ENCODE data around the gene KNTC1. TPM values are rescaled to one million over a fixed set of nuclear protein-coding genes. Genes with fewer than 3 reads are reported as not detected.
"Not testable (repeated sequence)": the region's sequence is repeated elsewhere in the genome, so short reads cannot be mapped to it uniquely, and the experiment has no call there.

KNTC1 gene
- total and polyA plus RNA-seq, 10 donors = 13.4 to 46.1 (median 25.7) TPM

DNA sequence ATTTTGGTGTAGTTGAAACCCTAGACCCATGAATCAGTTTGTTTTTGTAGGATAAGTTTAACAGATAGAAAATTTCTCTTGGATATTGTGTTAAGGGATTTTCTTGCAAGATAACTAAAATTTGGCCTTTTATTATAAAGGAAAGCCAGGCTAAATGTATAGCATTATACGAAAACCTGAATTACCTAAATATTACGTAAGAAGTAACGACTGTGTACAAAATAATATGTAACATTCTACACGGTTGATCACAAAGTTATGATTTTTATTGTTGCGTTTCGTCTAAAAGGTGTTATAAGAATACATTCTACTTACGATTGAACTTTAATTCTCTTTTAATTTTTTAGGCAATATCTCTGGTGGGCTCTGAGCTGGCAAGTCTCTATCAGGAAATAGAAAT is 63.9 kb downstream of the KNTC1 start:
- H3K4me1 ChIP-seq = no peaks in the 10 kb centered on the region
- H3K27ac ChIP-seq = no peak overlapping the region
- no peak overlapping the region for H3K4me3 ChIP-seq
- peaks cover 0 to 96% (median 41%) of the 10 kb centered on the region in 6 donors for H3K36me3 ChIP-seq
- H3K27me3 ChIP-seq (replicated peaks in 1 of 7) = no peaks in the 10 kb centered on the region
- no peak for TF ChIP-seq POLR2A (IDR thresholded peaks at IDR 0.05)
- no peak for TF ChIP-seq POLR2AphosphoS5 (IDR thresholded peaks at IDR 0.05)
- TF ChIP-seq, protein P1, sequence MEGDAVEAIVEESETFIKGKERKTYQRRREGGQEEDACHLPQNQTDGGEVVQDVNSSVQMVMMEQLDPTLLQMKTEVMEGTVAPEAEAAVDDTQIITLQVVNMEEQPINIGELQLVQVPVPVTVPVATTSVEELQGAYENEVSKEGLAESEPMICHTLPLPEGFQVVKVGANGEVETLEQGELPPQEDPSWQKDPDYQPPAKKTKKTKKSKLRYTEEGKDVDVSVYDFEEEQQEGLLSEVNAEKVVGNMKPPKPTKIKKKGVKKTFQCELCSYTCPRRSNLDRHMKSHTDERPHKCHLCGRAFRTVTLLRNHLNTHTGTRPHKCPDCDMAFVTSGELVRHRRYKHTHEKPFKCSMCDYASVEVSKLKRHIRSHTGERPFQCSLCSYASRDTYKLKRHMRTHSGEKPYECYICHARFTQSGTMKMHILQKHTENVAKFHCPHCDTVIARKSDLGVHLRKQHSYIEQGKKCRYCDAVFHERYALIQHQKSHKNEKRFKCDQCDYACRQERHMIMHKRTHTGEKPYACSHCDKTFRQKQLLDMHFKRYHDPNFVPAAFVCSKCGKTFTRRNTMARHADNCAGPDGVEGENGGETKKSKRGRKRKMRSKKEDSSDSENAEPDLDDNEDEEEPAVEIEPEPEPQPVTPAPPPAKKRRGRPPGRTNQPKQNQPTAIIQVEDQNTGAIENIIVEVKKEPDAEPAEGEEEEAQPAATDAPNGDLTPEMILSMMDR (IDR thresholded peaks at IDR 0.05 in 8 of 11, conservative IDR thresholded peaks at IDR 0.05 in 3 of 11) = no peak
- intact Hi-C loops (cut with DNase I; ENCODE audit: low total_unique reads) = no loop called here
- DNase-seq = no peak
- 91 to 97% (median 93%) methylated on average over 7 of the region's 7 CpGs for WGBS, 5 donors
- no peaks in the 10 kb centered on the region for H3K9me3 ChIP-seq

DNA sequence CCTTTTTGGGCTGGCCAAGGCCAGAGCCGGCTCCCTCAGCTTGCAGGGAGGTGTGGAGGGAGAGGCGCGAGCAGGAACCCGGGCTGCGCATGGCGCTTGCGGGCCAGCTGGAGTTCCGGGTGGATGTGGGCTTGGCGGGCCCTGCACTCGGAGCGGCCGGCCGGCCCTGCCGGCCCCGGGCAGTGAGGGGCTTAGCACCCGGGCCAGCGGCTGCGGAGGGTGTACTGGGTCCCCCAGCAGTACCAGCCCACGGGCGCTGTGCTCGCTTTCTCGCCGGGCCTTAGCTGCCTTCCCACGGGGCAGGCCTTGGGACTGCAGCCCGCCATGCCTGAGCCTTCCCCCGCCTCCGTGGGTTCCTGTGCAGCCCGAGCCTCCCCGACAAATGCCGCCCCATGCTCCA is 64.9 kb downstream of the KNTC1 start:
- intact Hi-C loops (cut with DNase I; ENCODE audit: low total_unique reads); H3K9me3 ChIP-seq; H3K27ac ChIP-seq; H3K4me1 ChIP-seq; H3K27me3 ChIP-seq (replicated peaks in 1 of 7); DNase-seq; H3K4me3 ChIP-seq: not testable (repeated sequence)
- WGBS, 5 donors = 97 to 100% (median 97%) methylated on average over 6 to 30 of the region's 30 CpGs
- H3K36me3 ChIP-seq = peaks cover 0 to 86% (median 37%) of the 10 kb centered on the region in 6 donors

DNA sequence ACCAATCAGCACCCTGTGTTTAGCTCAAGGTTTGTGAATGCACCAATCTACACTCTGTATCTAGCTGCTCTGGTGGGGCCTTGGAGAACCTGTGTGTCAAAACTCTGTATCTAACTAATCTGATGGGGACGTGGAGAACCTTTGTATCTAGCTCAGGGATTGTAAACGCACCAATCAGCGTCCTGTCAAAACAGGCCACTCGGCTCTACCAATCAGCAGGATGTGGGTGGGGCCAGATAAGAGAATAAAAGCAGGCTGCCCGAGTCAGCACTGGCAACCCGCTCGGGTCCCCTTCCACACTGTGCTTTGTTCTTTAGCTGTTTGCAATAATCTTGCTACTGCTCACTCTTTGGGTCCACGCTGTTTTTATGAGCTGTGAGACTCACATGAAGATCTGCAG is 65.5 kb downstream of the KNTC1 start:
- H3K4me1 ChIP-seq; H3K27me3 ChIP-seq (replicated peaks in 1 of 7); intact Hi-C loops (cut with DNase I; ENCODE audit: low total_unique reads); H3K27ac ChIP-seq; H3K4me3 ChIP-seq; H3K9me3 ChIP-seq; DNase-seq: not testable (repeated sequence)
- WGBS, 5 donors = 79 to 98% (median 89%) methylated on average over 8 of the region's 8 CpGs
- peaks cover 0 to 86% (median 35%) of the 10 kb centered on the region in 6 donors for H3K36me3 ChIP-seq

DNA sequence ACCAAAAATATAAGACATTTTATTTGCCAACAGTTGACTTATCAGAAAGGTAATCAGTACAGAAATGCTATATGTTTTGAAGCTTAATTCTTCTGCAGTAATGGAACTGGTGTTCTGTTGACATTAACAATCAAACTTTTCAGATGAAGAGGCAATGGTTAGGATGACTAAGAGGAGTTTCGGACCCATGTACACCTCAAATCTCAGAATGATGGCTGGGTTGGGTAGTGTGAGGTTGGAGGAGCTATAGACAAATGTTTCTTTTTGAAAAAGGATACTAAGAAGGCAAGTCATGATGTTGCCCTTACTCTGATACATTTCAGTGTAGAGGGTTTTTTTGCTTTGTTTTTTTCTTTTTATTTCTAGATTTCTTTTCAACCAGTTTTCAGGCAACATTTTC is 66.9 kb downstream of the KNTC1 start:
- H3K4me1 ChIP-seq = no peaks in the 10 kb centered on the region
- 80 to 97% (median 94%) methylated on average over 1 of the region's 1 CpG for WGBS, 5 donors
- H3K4me3 ChIP-seq = no peak overlapping the region
- no peaks in the 10 kb centered on the region for H3K9me3 ChIP-seq
- no peak for DNase-seq
- H3K27ac ChIP-seq = no peak overlapping the region
- intact Hi-C loops (cut with DNase I; ENCODE audit: low total_unique reads) = no loop called here
- no peak for TF ChIP-seq POLR2AphosphoS5 (IDR thresholded peaks at IDR 0.05)
- TF ChIP-seq POLR2A (IDR thresholded peaks at IDR 0.05) = no peak
- TF ChIP-seq, protein P1 (IDR thresholded peaks at IDR 0.05 in 8 of 11, conservative IDR thresholded peaks at IDR 0.05 in 3 of 11) = no peak
- no peaks in the 10 kb centered on the region for H3K27me3 ChIP-seq (replicated peaks in 1 of 7)
- H3K36me3 ChIP-seq = peaks cover 0 to 77% (median 31%) of the 10 kb centered on the region in 6 donors

DNA sequence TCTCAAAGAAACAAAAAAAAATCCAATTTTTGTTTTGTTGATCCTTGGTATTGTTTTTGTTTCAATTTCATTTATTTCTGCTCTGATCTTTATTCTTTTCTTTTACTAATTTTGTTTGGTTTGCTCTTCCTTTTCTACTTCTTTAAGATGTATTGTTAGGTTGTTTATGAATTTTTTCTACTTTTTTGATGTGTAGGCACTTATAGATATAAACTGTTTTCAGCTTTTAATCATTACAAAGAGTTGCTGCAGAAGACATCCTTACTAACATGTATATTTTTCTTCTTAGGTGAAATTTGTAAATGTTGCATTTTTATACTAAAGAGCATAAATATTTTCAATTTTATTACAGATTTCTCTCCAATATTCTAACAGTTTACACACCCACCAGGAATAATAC is 69.8 kb downstream of the KNTC1 start:
- no peak for DNase-seq
- intact Hi-C loops (cut with DNase I; ENCODE audit: low total_unique reads) = no loop called here
- no peaks in the 10 kb centered on the region for H3K9me3 ChIP-seq
- H3K4me3 ChIP-seq = no peak overlapping the region
- no peaks in the 10 kb centered on the region for H3K27me3 ChIP-seq (replicated peaks in 1 of 7)
- peaks cover 0 to 65% (median 20%) of the 10 kb centered on the region in 6 donors for H3K36me3 ChIP-seq
- no peak overlapping the region for H3K27ac ChIP-seq
- no peaks in the 10 kb centered on the region for H3K4me1 ChIP-seq
- no peak for TF ChIP-seq POLR2AphosphoS5 (IDR thresholded peaks at IDR 0.05)
- TF ChIP-seq, protein P1 (IDR thresholded peaks at IDR 0.05 in 8 of 11, conservative IDR thresholded peaks at IDR 0.05 in 3 of 11) = no peak
- TF ChIP-seq POLR2A (IDR thresholded peaks at IDR 0.05) = no peak
